ENCODE measurements around the gene TRIM4. TPM values are rescaled to one million over a fixed set of nuclear protein-coding genes. Genes with fewer than 3 reads are reported as not detected.

The TRIM4 gene
- total RNA-seq, 1 experiment from 2014 or later, result 6.9 TPM

DNA sequence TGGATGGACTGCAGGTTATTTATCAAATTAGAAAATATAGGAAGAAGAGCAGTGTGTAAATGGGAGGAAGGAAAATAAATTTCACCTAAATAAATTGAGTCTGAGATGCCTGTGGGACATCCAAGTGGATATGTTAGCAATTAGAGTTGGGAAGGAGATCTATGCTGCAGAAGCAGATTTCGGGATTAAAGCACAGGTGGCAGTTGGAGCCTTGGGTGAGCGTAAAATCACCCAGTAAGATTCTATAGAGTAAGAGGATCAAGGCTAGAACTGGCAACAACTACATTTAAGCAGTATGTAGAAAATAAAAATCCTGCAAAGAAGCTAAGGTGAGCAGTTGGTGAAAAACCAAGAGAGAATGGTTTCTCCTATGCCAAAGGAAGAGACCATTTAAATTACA lies 8.4 kb downstream of the TRIM4 start:
- Histone ChIP-seq H3K79me1 (ENCODE audit: insufficient read depth, low read depth, low read length, poor library complexity, severe bottlenecking) (no peaks in the 10 kb centered on the region), H3K9me3 (ENCODE audit: control insufficient read depth, low read depth, low read length) (no peaks in the 10 kb centered on the region), H2BK5ac (ENCODE audit: insufficient read length, low read length) (no peak overlapping the region), H3K4ac (ENCODE audit: low read depth, low read length) (no peak overlapping the region), H3K27me3 (ENCODE audit: insufficient read depth, low read length) (no peaks in the 10 kb centered on the region), H2BK120ac (ENCODE audit: low read depth, low read length, poor library complexity, severe bottlenecking) (no peak overlapping the region), H3T11ph (ENCODE audit: low read length) (no peak overlapping the region), H3K4me1 (ENCODE audit: insufficient read depth, low read length) (no peaks in the 10 kb centered on the region), H2BK20ac (ENCODE audit: low read depth, low read length, poor library complexity, severe bottlenecking) (no peak overlapping the region), H4K8ac (replicated peaks; ENCODE audit: insufficient read length, low read depth, low read length) (no peak overlapping the region), H3K23ac (ENCODE audit: insufficient read length, low read depth, low read length) (no peak overlapping the region), H2BK12ac (ENCODE audit: insufficient read length, low read depth, low read length) (no peak overlapping the region), H3K9ac (ENCODE audit: extremely low read depth, insufficient read length, low read length) (no peak overlapping the region), H4K91ac (ENCODE audit: insufficient read length, low read depth, low read length) (no peak overlapping the region), H4K20me1 (ENCODE audit: control insufficient read depth, insufficient read depth, insufficient read length) (no peaks in the 10 kb centered on the region), H3K27ac (ENCODE audit: insufficient read length, low read depth, low read length) (no peak overlapping the region), H2AK5ac (ENCODE audit: insufficient read length, low read length) (no peak overlapping the region), H3K23me2 (ENCODE audit: insufficient read length, low read depth, low read length, poor library complexity, severe bottlenecking) (no peaks in the 10 kb centered on the region), H4K5ac (ENCODE audit: insufficient read length, low read depth, low read length) (no peak overlapping the region), H3K56ac (ENCODE audit: insufficient read length, low read depth, low read length) (no peak overlapping the region), H3K79me2 (ENCODE audit: insufficient read depth, low read length) (no peaks in the 10 kb centered on the region), H3K18ac (ENCODE audit: insufficient read length, low read depth, low read length) (no peak overlapping the region), H2AFZ (ENCODE audit: low read length) (no peak overlapping the region), H3K4me2 (ENCODE audit: insufficient read depth, insufficient read length, low read length) (no peak overlapping the region), H2BK15ac (ENCODE audit: low read depth, low read length) (no peak overlapping the region), H3K14ac (ENCODE audit: insufficient read depth, low read length) (no peak overlapping the region)
- H3K4me1 Mint-ChIP-seq, result peaks cover 0 to 4% of the 10 kb centered on the region in 2 experiments; a peak in 1 of 4 replicates
- H3K36me3 Mint-ChIP-seq (ENCODE audit: insufficient read depth in 1 of 3, low read depth in 3 of 3), result peaks cover 2 to 15% (median 9%) of the 10 kb centered on the region in 3 experiments; a peak in 4 of 7 replicates
- WGBS (ENCODE audit: extremely low coverage, insufficient read length, low lambda C conversion rate), result no CpG with 5 or more reads among the region's 2 CpGs
- H3K4me3 Mint-ChIP-seq, result no peak overlapping the region
- no peaks in the 10 kb centered on the region for H3K27me3 Mint-ChIP-seq (ENCODE audit: low read depth)
- TF ChIP-seq, protein P1, sequence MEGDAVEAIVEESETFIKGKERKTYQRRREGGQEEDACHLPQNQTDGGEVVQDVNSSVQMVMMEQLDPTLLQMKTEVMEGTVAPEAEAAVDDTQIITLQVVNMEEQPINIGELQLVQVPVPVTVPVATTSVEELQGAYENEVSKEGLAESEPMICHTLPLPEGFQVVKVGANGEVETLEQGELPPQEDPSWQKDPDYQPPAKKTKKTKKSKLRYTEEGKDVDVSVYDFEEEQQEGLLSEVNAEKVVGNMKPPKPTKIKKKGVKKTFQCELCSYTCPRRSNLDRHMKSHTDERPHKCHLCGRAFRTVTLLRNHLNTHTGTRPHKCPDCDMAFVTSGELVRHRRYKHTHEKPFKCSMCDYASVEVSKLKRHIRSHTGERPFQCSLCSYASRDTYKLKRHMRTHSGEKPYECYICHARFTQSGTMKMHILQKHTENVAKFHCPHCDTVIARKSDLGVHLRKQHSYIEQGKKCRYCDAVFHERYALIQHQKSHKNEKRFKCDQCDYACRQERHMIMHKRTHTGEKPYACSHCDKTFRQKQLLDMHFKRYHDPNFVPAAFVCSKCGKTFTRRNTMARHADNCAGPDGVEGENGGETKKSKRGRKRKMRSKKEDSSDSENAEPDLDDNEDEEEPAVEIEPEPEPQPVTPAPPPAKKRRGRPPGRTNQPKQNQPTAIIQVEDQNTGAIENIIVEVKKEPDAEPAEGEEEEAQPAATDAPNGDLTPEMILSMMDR (conservative IDR thresholded peaks at IDR 0.05), result no peak
- H3K9me3 Mint-ChIP-seq, result peaks cover 0 to 3% of the 10 kb centered on the region in 2 experiments; a peak in 2 of 5 replicates
- no peak overlapping the region for H3K27ac Mint-ChIP-seq
- DNase-seq, result no peak
